Mesendoderm (in vitro differentiated cells): ENCODE results near the gene MAST4.

Source experiments
- DNase-seq: peaks from one replicate; pipeline ENCODE4 v3.0.0; 2013
- H2AK5ac ChIP-seq: 2 replicates; pipeline ENCODE4 v1.6.1; 2013; ENCODE audit warnings: low read length, inconsistent platforms
- H2BK120ac ChIP-seq: 2 replicates; pipeline ENCODE4 v1.6.1; 2013; ENCODE audit warnings: low read depth, mild to moderate bottlenecking, low read length, moderate library complexity, mixed read lengths
- H2BK15ac ChIP-seq: replicated peaks from 2 replicates; pipeline ENCODE4 v1.6.1; 2013; ENCODE audit warnings: low read depth, mild to moderate bottlenecking, moderate library complexity
- H2BK5ac ChIP-seq: 2 replicates; pipeline ENCODE4 v1.6.1; 2013; ENCODE audit warnings: low read length, inconsistent platforms
- H3K18ac ChIP-seq: 2 replicates; pipeline ENCODE4 v1.6.1; 2013; ENCODE audit warnings: mild to moderate bottlenecking, low read length, mixed read lengths
- H3K23ac ChIP-seq: one replicate; pipeline ENCODE4 v1.6.1; 2013; ENCODE audit warnings: low read length
- H3K27ac ChIP-seq: 2 replicates; pipeline ENCODE4 v1.5.1; 2013; ENCODE audit warnings: low read depth, mild to moderate bottlenecking, inconsistent platforms, low read length, moderate library complexity
- H3K27me3 ChIP-seq: 2 replicates; pipeline ENCODE4 v1.6.1; 2013; ENCODE audit warnings: low read length, control low read depth, mild to moderate bottlenecking, inconsistent platforms; ENCODE audit not compliant: insufficient read depth, poor library complexity
- H3K36me3 ChIP-seq: 2 replicates; pipeline ENCODE4 v1.6.1; 2013; ENCODE audit warnings: low read length, inconsistent platforms; ENCODE audit not compliant: control insufficient read depth, insufficient read depth
- H3K4ac ChIP-seq: one replicate; pipeline ENCODE4 v1.6.1; 2013; ENCODE audit warnings: low read depth, mild to moderate bottlenecking, low read length, moderate library complexity
- H3K4me1 ChIP-seq: 2 replicates; pipeline ENCODE4 v1.6.1; 2013; ENCODE audit warnings: low read depth, low read length, inconsistent platforms; ENCODE audit not compliant: control insufficient read depth
- H3K4me2 ChIP-seq: 2 replicates; pipeline ENCODE4 v1.6.1; 2013; ENCODE audit warnings: low read length
- H3K4me3 ChIP-seq: 2 replicates; pipeline ENCODE4 v1.5.1; 2013; ENCODE audit warnings: mild to moderate bottlenecking, low read length
- H3K56ac ChIP-seq: one replicate; pipeline ENCODE4 v1.6.1; 2013; ENCODE audit warnings: low read length
- H3K79me1 ChIP-seq: 2 replicates; pipeline ENCODE4 v1.6.1; 2013; ENCODE audit warnings: low read length, inconsistent platforms
- H3K79me2 ChIP-seq: 2 replicates; pipeline ENCODE4 v1.6.1; 2013; ENCODE audit warnings: mild to moderate bottlenecking, low read length; ENCODE audit not compliant: control insufficient read depth, insufficient read depth
- H3K9ac ChIP-seq: 2 replicates; pipeline ENCODE4 v1.6.1; 2013; ENCODE audit warnings: low read length, inconsistent platforms
- H4K5ac ChIP-seq: one replicate; pipeline ENCODE4 v1.6.1; 2013; ENCODE audit warnings: low read length
- H4K8ac ChIP-seq: one replicate; pipeline ENCODE4 v1.6.1; 2013; ENCODE audit warnings: low read depth, mild to moderate bottlenecking, control low read depth, low read length, moderate library complexity
- WGBS: extraction: QIAGEN DNeasy Blood & Tissue Kit; methylation state at CpG from one replicate; pipeline ENCODE4 v1.1.7; 2013; ENCODE audit warnings: low lambda C conversion rate, missing lambda C conversion rate; ENCODE audit not compliant: insufficient coverage; ENCODE audit errors: extremely low coverage; 5-methylcytosine and 5-hydroxymethylcytosine counted together

The MAST4 gene

DNA sequence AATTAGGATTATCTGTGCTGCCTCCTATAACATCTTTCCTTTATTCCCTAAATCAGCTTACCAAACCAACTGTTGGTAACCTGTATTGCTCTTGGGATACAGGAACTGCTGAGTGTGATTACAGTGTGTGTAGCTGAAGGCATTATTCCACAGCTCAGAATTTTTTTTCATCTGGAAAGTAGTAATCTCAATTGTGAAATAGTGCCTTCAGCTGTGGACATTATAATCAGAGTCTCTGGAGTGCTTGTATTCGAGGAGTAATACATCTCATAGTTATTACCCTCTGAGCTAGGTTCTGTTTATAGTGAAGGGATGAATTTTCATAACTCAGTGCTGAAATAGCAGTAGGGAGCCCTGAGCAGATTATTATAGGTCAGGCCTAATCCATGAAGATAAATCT is 199.5 kb downstream of the MAST4 start:
- Histone ChIP-seq H3K27ac (no peak overlapping the region), H3K18ac (no peak overlapping the region), H2BK15ac (no peak overlapping the region), H2BK5ac (no peak overlapping the region), H4K8ac (no peak overlapping the region), H3K23ac (no peak overlapping the region), H3K4me3 (no peak overlapping the region), H2BK120ac (no peak overlapping the region), H2AK5ac (no peak overlapping the region), H3K4me1 (no peaks in the 10 kb centered on the region), H3K79me1 (no peaks in the 10 kb centered on the region), H3K4me2 (no peak overlapping the region), H3K56ac (no peak overlapping the region), H3K27me3 (no peaks in the 10 kb centered on the region), H3K9ac (no peak overlapping the region), H3K4ac (no peak overlapping the region), H3K36me3 (no peaks in the 10 kb centered on the region), H4K5ac (no peak overlapping the region), H3K79me2 (no peaks in the 10 kb centered on the region)
- no peak for DNase-seq
- no CpG with 5 or more reads among the region's 1 CpG for WGBS

- no peak overlapping the region for H2BK120ac ChIP-seq
- H4K8ac ChIP-seq: no peak overlapping the region
- no peaks in the 10 kb centered on the region for H3K36me3 ChIP-seq
- H3K18ac ChIP-seq: no peak overlapping the region
- no peak overlapping the region for H3K56ac ChIP-seq
- H3K27me3 ChIP-seq: no peaks in the 10 kb centered on the region
- H3K4me1 ChIP-seq: no peaks in the 10 kb centered on the region
- H3K79me2 ChIP-seq: no peaks in the 10 kb centered on the region
- no peak overlapping the region for H2BK15ac ChIP-seq
- H3K27ac ChIP-seq: no peak overlapping the region
- no peaks in the 10 kb centered on the region for H3K79me1 ChIP-seq
- H3K4me2 ChIP-seq: no peak overlapping the region
- no peak overlapping the region for H4K5ac ChIP-seq
- no peak overlapping the region for H3K9ac ChIP-seq
- DNase-seq: peak; percentile 14
- no CpG with 5 or more reads among the region's 9 CpGs for WGBS
- no peak overlapping the region for H3K4ac ChIP-seq
- no peak overlapping the region for H3K23ac ChIP-seq
- no peak overlapping the region for H2AK5ac ChIP-seq
- H2BK5ac ChIP-seq: no peak overlapping the region
- no peak overlapping the region for H3K4me3 ChIP-seq
Observed at GRCh38 chr5:66796305-66797292, 200.4 kb downstream of the MAST4 start.

DNA sequence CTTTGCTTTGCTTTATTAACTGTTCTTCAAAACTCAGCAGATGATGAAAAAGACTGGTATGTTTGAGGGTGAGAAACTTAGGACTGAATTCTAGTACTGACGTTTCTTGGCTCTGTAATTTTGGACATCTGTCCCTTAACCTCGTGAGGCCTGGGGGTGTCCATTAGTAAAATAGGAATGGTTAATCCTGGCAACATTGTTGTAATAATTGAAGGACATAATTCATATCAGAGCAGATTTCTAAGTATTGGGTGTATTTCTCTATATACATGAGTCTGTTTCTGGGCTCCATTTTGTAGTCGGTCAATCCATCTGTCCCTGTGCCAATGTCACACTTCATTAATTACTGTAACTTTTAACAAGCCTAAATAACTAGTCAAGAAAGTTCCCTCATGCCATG is 206.7 kb downstream of the MAST4 start:
- Histone ChIP-seq H3K4me2 (no peak overlapping the region), H2BK120ac (no peak overlapping the region), H3K27ac (no peak overlapping the region), H3K23ac (no peak overlapping the region), H3K27me3 (no peaks in the 10 kb centered on the region), H2BK15ac (no peak overlapping the region), H3K4ac (no peak overlapping the region), H3K79me2 (no peaks in the 10 kb centered on the region), H3K79me1 (no peaks in the 10 kb centered on the region), H4K5ac (no peak overlapping the region), H4K8ac (no peak overlapping the region), H3K4me1 (no peaks in the 10 kb centered on the region), H3K9ac (no peak overlapping the region), H2BK5ac (no peak overlapping the region), H3K36me3 (no peaks in the 10 kb centered on the region), H2AK5ac (no peak overlapping the region), H3K4me3 (no peak overlapping the region), H3K18ac (no peak overlapping the region), H3K56ac (no peak overlapping the region)
- WGBS: no CpG with 5 or more reads among the region's 3 CpGs
- no peak for DNase-seq

GRCh38 chr5:66805514-66806430 is 209.6 kb downstream of the MAST4 start:
- H4K8ac ChIP-seq: no peak overlapping the region
- H3K4ac ChIP-seq: no peak overlapping the region
- DNase-seq: no peak
- H3K9ac ChIP-seq: no peak overlapping the region
- no peak overlapping the region for H2BK120ac ChIP-seq
- H3K23ac ChIP-seq: no peak overlapping the region
- H3K79me2 ChIP-seq: no peaks in the 10 kb centered on the region
- H3K4me2 ChIP-seq: no peak overlapping the region
- no peak overlapping the region for H3K4me3 ChIP-seq
- peaks cover under 1% of the 10 kb centered on the region for H3K4me1 ChIP-seq
- no peak overlapping the region for H2BK15ac ChIP-seq
- H2BK5ac ChIP-seq: no peak overlapping the region
- no peak overlapping the region for H3K18ac ChIP-seq
- no peaks in the 10 kb centered on the region for H3K36me3 ChIP-seq
- no peak overlapping the region for H3K56ac ChIP-seq
- WGBS: no CpG with 5 or more reads among the region's 8 CpGs
- no peak overlapping the region for H3K27ac ChIP-seq
- H2AK5ac ChIP-seq: no peak overlapping the region
- no peaks in the 10 kb centered on the region for H3K27me3 ChIP-seq
- no peak overlapping the region for H4K5ac ChIP-seq
- no peaks in the 10 kb centered on the region for H3K79me1 ChIP-seq

DNA sequence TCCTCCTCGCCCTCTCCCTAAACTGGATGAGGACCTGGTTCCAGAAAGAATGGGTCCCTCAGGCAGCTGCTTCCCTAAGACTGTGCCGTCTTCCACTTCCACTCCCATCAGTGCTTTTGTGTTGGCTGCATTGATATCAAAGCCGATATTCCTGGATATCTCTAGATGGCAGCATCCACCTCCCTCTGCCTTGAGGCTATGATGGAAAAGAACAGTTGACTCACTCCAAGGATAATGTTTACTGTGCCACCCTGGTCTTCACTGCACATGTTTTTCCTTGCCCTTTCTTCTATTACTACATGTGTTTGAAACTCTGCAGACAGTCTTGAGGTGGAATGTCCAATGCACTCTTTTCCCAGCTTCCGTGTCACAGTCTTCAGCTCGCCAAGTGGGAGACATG is 211.6 kb downstream of the MAST4 start:
- H2AK5ac ChIP-seq: no peak overlapping the region
- no peak overlapping the region for H3K4me2 ChIP-seq
- H3K4me3 ChIP-seq: no peak overlapping the region
- H3K27ac ChIP-seq: no peak overlapping the region
- H3K4me1 ChIP-seq: peaks cover 3% of the 10 kb centered on the region
- H3K27me3 ChIP-seq: no peaks in the 10 kb centered on the region
- no peak overlapping the region for H4K5ac ChIP-seq
- H3K18ac ChIP-seq: no peak overlapping the region
- no peak overlapping the region for H3K56ac ChIP-seq
- H3K23ac ChIP-seq: no peak overlapping the region
- no peak overlapping the region for H2BK15ac ChIP-seq
- no peak overlapping the region for H2BK5ac ChIP-seq
- no peak overlapping the region for H4K8ac ChIP-seq
- WGBS: no CpG with 5 or more reads among the region's 5 CpGs
- H3K9ac ChIP-seq: no peak overlapping the region
- no peaks in the 10 kb centered on the region for H3K79me1 ChIP-seq
- no peak overlapping the region for H3K4ac ChIP-seq
- no peak overlapping the region for H2BK120ac ChIP-seq
- peak; percentile 37 for DNase-seq
- no peaks in the 10 kb centered on the region for H3K36me3 ChIP-seq
- no peaks in the 10 kb centered on the region for H3K79me2 ChIP-seq
